Skeletal muscle satellite cell (primary cell): ENCODE results near the gene ACD. TPM values are rescaled to one million over a fixed set of nuclear protein-coding genes. Genes with fewer than 3 reads are reported as not detected.
A peak's percentile ranks its signal among the peaks of the same experiment; 100 is the strongest.

Experiments used
- H3K27me3 ChIP-seq: 2 replicates; pipeline ENCODE4 v1.7.0; 2013; ENCODE audit warnings: low read length; ENCODE audit not compliant: control insufficient read depth, insufficient read depth
- H3K36me3 ChIP-seq: 2 replicates; pipeline ENCODE4 v1.7.0; 2013; ENCODE audit warnings: mild to moderate bottlenecking, control low read depth, low read length; ENCODE audit not compliant: insufficient read depth
- H3K4me1 ChIP-seq: 2 replicates; pipeline ENCODE4 v1.7.0; 2013; ENCODE audit warnings: low read length; ENCODE audit not compliant: control insufficient read depth, insufficient read depth
- H3K4me2 ChIP-seq: 2 replicates; pipeline ENCODE4 v1.7.0; 2013; ENCODE audit warnings: mild to moderate bottlenecking, low read length
- H3K4me3 ChIP-seq: 2 replicates; pipeline ENCODE4 v1.7.0; 2013; ENCODE audit warnings: low read length
- H3K9ac ChIP-seq: 2 replicates; pipeline ENCODE4 v1.7.0; 2013; ENCODE audit warnings: mild to moderate bottlenecking, low read depth, low read length, moderate library complexity
- H3K9me3 ChIP-seq: replicated peaks from 2 replicates; pipeline ENCODE4 v1.7.0; 2013; ENCODE audit warnings: mild to moderate bottlenecking, control low read depth, low read length
- total RNA-seq: library from RNA; depleted of rRNA; stranded (reverse); fragments of >200 nt; gene quantifications from 2 replicates; pipeline ENCODE4 v1.2.3, GENCODE V29; 2012; rRNA removed

Gene ACD
- 21.4 and 25.3 TPM in 2 replicates for total RNA-seq

GRCh38 chr16:67659675-67660563, at the start of gene ACD:
TSS of gene ACD (minus strand) at chr16:67660260. CDS start at chr16:67660220, 40 bp downstream.
- peaks cover 8% of the 10 kb centered on the region for H3K4me1 ChIP-seq

GRCh38 chr16:67709050-67709449, 49.0 kb upstream of the ACD start:
- Histone ChIP-seq H3K4me2 (no peak overlapping the region), H3K27me3 (no peaks in the 10 kb centered on the region), H3K9ac (no peak overlapping the region), H3K9me3 (no peaks in the 10 kb centered on the region), H3K4me3 (no peak overlapping the region), H3K36me3 (no peaks in the 10 kb centered on the region), H3K4me1 (peaks cover 11% of the 10 kb centered on the region)

More at GRCh38 chr16:67659675-67660563, at the start of gene ACD:
- Histone ChIP-seq H3K36me3 (peaks cover 10% of the 10 kb centered on the region), H3K4me3 (peak within 1 kb of the TSS; percentile 95), H3K4me2 (peak within 1 kb of the TSS; percentile 100), H3K9ac (peak within 1 kb of the TSS; percentile 94), H3K9me3 (no peaks in the 10 kb centered on the region), H3K27me3 (no peaks in the 10 kb centered on the region)

GRCh38 chr16:67708368-67708771, 48.3 kb upstream of the ACD start:
- H3K4me1 ChIP-seq: peaks cover 11% of the 10 kb centered on the region
- no peaks in the 10 kb centered on the region for H3K27me3 ChIP-seq
- no peak overlapping the region for H3K4me2 ChIP-seq
- H3K4me3 ChIP-seq: no peak overlapping the region
- no peak overlapping the region for H3K9ac ChIP-seq
- no peaks in the 10 kb centered on the region for H3K36me3 ChIP-seq
- no peaks in the 10 kb centered on the region for H3K9me3 ChIP-seq

DNA sequence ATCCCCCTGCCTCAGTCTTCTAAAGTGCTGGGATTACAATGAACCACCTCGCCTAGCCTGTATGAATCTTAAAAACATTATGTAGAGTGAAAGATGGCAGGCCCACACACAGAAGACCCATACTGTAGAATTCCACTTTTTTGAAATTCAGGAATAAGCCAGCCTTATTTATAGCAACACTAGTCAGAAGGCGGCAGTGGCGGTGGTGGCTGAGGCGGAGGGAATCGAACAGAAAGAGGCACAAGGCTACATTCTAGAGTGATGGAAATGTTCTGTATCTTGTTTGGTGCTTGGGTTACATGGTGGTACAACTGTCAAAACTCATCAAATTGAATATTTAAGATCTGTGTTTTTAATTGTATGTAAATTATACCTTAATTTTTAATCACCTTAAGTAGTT, 47.7 kb upstream of the ACD start:
- Histone ChIP-seq H3K36me3 (no peaks in the 10 kb centered on the region), H3K4me2 (no peak overlapping the region), H3K9ac (no peak overlapping the region), H3K4me1 (peaks cover 11% of the 10 kb centered on the region), H3K9me3 (no peaks in the 10 kb centered on the region), H3K4me3 (no peak overlapping the region), H3K27me3 (no peaks in the 10 kb centered on the region)

DNA sequence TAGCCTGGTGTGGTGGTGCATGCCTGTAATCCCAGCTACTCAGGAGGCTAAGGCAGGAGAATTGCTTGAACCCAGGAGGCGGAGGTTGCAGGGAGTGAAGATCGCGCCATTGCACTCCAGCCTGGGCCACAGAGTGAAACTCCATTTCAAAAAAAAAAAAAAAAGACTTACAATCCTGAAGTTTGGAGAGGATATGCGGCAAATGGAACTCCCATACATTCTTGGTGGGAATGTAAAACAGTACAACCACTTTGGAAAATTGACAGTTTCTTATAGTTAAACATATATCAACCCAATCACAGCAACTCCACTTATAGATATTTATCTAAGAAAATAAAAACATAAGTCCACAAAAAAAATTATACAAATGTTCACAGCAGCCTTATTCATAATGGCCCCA, 47.1 kb upstream of the ACD start:
- H3K9me3 ChIP-seq: no peaks in the 10 kb centered on the region
- peaks cover 11% of the 10 kb centered on the region for H3K4me1 ChIP-seq
- no peaks in the 10 kb centered on the region for H3K36me3 ChIP-seq
- H3K4me2 ChIP-seq: no peak overlapping the region
- no peak overlapping the region for H3K9ac ChIP-seq
- no peaks in the 10 kb centered on the region for H3K27me3 ChIP-seq
- no peak overlapping the region for H3K4me3 ChIP-seq

GRCh38 chr16:67704110-67704509, 44.0 kb upstream of the ACD start:
- H3K4me2 ChIP-seq: no peak overlapping the region
- no peak overlapping the region for H3K4me3 ChIP-seq
- H3K36me3 ChIP-seq: no peaks in the 10 kb centered on the region
- H3K9me3 ChIP-seq: no peaks in the 10 kb centered on the region
- H3K4me1 ChIP-seq: peaks cover 11% of the 10 kb centered on the region
- no peaks in the 10 kb centered on the region for H3K27me3 ChIP-seq
- no peak overlapping the region for H3K9ac ChIP-seq

GRCh38 chr16:67703626-67704025, 43.6 kb upstream of the ACD start:
- Histone ChIP-seq H3K4me3 (no peak overlapping the region), H3K4me2 (no peak overlapping the region), H3K4me1 (peaks cover 6% of the 10 kb centered on the region), H3K36me3 (no peaks in the 10 kb centered on the region), H3K9me3 (no peaks in the 10 kb centered on the region), H3K27me3 (no peaks in the 10 kb centered on the region), H3K9ac (no peak overlapping the region)

DNA sequence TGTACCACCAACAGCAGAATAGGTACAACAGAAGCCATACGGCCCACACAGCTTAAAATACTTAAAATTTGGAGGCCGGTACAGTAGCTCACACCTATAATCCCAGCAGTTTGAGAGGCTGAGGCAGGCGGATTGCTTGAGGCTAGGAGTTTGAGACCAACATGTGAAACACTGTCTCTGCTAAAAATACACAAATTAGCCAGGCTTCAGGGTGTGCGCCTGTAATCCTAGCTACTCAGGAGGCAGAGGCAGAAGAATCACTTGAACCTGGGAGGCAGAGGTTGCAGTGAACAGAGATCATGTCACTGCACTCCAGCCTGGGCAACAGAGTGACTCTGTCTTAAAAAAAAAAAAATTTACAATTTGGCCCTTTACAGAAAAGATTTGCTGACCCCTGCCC, 42.1 kb upstream of the ACD start:
- H3K9ac ChIP-seq: no peak overlapping the region
- peaks cover 5% of the 10 kb centered on the region for H3K36me3 ChIP-seq
- H3K9me3 ChIP-seq: no peaks in the 10 kb centered on the region
- no peak overlapping the region for H3K4me3 ChIP-seq
- H3K4me1 ChIP-seq: no peaks in the 10 kb centered on the region
- no peaks in the 10 kb centered on the region for H3K27me3 ChIP-seq
- no peak overlapping the region for H3K4me2 ChIP-seq

DNA sequence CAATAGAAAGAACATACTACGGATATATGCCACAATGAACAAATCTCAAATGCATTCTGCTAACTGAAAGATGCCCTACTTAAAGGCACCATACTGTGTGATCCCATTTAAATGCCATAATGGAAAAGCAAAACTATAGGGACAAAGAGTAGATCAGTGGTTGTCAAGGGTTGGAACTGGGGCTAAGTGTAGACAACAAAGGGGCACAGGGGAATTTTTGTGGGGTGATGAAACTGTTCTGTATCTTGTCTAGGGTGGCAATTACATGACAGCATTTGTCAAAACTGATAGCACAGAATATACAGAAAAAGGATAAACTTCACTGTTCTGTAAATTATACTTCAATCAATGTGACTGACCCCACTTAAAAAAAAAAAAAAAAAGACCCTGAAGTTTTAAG, 41.4 kb upstream of the ACD start:
- Histone ChIP-seq H3K27me3 (no peaks in the 10 kb centered on the region), H3K4me3 (no peak overlapping the region), H3K4me2 (no peak overlapping the region), H3K9ac (no peak overlapping the region), H3K36me3 (peaks cover 5% of the 10 kb centered on the region), H3K4me1 (no peaks in the 10 kb centered on the region), H3K9me3 (no peaks in the 10 kb centered on the region)

DNA sequence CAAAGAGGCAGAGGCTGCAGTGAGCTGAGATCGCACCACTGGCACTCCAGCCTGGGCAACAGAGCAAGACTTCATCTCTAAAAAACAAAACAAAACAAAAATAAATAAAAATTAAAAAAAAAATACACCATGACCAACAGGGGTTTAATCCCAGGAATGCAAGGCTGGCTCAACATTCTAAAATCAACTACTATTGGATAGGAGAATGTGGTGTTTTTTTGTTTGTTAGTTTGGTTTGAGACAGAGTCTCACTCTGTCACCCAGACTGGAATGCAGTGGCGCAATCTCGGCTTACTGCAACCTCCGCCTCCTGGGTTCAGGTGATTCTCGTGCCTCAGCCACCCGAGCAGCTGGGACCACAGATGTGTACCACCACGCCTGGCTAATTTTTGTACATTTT, 39.2 kb upstream of the ACD start:
- Histone ChIP-seq H3K9ac (no peak overlapping the region), H3K9me3 (no peaks in the 10 kb centered on the region), H3K36me3 (peaks cover 5% of the 10 kb centered on the region), H3K27me3 (no peaks in the 10 kb centered on the region), H3K4me2 (no peak overlapping the region), H3K4me1 (no peaks in the 10 kb centered on the region), H3K4me3 (no peak overlapping the region)

DNA sequence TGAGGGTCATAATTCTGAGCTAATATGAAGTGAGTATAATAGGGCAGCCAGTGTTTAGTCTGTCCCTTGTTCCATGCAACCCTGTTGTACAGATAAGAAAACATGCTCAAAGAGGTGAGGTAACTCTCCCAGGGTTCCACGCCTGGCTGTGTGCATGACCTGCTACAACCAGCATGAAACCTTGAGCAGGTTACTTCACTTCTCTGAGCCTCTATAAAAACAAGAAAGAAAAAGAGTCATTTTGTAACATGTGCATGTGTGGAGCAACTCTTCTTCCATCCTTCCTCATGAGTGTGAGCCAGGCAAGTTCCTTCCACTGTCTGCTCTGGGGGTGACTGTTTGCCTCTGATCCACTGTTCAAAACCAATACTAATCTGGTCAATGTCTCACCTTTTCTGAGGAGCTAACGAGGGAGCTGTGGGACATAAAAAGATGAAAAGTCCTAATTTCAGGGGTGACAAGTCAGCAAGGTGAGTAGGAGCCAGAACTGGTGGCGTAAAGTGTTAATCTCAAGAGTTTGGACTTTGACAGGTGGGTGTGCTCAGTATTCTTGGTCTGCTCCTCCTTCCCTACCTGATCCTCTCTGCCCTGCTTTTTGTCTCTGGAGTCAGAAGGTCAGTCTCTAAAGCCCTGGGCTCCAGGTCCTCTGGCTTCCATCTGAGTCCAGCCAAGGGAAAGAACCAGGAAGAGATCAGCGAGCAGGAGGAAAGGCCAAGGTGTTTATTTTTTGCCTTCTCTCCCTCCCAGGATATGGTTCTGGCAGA, 37.5 kb upstream of the ACD start:
- H3K4me3 ChIP-seq: no peak overlapping the region
- no peaks in the 10 kb centered on the region for H3K27me3 ChIP-seq
- H3K4me2 ChIP-seq: no peak overlapping the region
- H3K9ac ChIP-seq: no peak overlapping the region
- H3K4me1 ChIP-seq: no peaks in the 10 kb centered on the region
- H3K9me3 ChIP-seq: no peaks in the 10 kb centered on the region
- H3K36me3 ChIP-seq: peaks cover 5% of the 10 kb centered on the region
